OCI-LY1 (cell line): ENCODE measurements around the gene DHRS11.

Experiments
- EZH2 ChIP-seq: fragments of 200-600 bp; sonication (generic), shearing (Covaris generic); IDR thresholded peaks from 2 replicates; pipeline ENCODE4 v1.8.0; 2017; ENCODE audit warnings: borderline replicate concordance, mixed run types, mild to moderate bottlenecking, antibody characterized with exemption, low read length, moderate library complexity, mixed read lengths
- TF ChIP-seq, protein P1 (sequence below): fragments of 200-600 bp; sonication (generic), shearing (Covaris generic); IDR thresholded peaks from 2 replicates; pipeline ENCODE4 v1.5.1; 2017; ENCODE audit warnings: mild to moderate bottlenecking, antibody characterized with exemption, low read length, moderate library complexity, mixed read lengths

DNA sequence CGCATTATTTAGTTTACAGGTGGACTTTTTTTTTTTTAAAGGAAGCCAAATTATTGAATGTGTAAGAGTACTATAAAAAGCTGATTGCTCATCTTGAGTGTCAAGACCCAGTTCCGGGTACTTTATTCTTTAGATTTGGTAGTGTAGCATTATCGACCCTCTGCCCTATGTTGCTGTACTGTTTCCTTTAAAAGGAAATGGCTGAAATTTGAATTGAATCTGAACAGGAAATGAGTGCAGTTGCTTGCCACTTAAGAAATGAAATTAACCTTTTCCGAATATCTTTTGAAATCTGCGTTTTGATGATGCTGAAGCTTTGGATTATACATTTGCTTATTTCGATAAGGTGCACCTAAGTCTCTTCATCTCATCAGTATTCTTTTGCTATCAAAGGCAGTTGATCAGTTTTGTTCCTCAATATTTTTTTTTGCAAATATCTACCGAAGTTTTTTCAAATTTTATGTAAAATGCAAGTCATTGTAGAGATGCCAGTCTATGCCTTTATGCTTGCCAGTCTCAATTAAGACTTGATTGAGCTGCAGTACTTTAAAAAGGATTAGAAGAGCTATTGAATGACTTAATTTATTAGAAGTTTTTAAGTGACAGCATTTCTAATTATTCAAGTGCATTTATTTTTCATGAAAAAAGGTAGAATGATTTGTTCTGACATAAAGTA lies 45.1 kb upstream of the DHRS11 start:
- TF ChIP-seq, protein P1, sequence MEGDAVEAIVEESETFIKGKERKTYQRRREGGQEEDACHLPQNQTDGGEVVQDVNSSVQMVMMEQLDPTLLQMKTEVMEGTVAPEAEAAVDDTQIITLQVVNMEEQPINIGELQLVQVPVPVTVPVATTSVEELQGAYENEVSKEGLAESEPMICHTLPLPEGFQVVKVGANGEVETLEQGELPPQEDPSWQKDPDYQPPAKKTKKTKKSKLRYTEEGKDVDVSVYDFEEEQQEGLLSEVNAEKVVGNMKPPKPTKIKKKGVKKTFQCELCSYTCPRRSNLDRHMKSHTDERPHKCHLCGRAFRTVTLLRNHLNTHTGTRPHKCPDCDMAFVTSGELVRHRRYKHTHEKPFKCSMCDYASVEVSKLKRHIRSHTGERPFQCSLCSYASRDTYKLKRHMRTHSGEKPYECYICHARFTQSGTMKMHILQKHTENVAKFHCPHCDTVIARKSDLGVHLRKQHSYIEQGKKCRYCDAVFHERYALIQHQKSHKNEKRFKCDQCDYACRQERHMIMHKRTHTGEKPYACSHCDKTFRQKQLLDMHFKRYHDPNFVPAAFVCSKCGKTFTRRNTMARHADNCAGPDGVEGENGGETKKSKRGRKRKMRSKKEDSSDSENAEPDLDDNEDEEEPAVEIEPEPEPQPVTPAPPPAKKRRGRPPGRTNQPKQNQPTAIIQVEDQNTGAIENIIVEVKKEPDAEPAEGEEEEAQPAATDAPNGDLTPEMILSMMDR, result no peak
- no peak for TF ChIP-seq EZH2
